HepG2 (cell line): ENCODE results near the gene EHD4. TPM values are rescaled to one million over a fixed set of nuclear protein-coding genes. Genes with fewer than 3 reads are reported as not detected.

Source experiments
- ADNP ChIP-seq: sonication (generic); formaldehyde crosslinking; IDR thresholded peaks from 2 replicates; pipeline ENCODE4 v1.4.0; 2020; ENCODE audit warnings: missing genetic modification reagents
- BRD4 ChIP-seq: sonication (generic); formaldehyde crosslinking; IDR thresholded peaks from 2 replicates; pipeline ENCODE4 v1.4.0; 2020; ENCODE audit warnings: missing genetic modification reagents
- GPBP1L1 ChIP-seq: sonication (generic); formaldehyde crosslinking; IDR thresholded peaks from 2 replicates; pipeline ENCODE4 v1.5.0; 2020; ENCODE audit warnings: mild to moderate bottlenecking, missing genetic modification reagents
- HOXA7 ChIP-seq: sonication (generic); formaldehyde crosslinking; IDR thresholded peaks from 2 replicates; pipeline ENCODE4 v1.8.1; 2022; ENCODE audit warnings: mild to moderate bottlenecking, missing genetic modification reagents, moderate library complexity
- MED1 ChIP-seq: sonication (generic); formaldehyde crosslinking; IDR thresholded peaks from 2 replicates; pipeline ENCODE4 v1.4.0; 2020; ENCODE audit warnings: missing genetic modification reagents
- MED8 ChIP-seq: sonication (generic); formaldehyde crosslinking; IDR thresholded peaks from 2 replicates; pipeline ENCODE4 v1.8.1; 2023; ENCODE audit warnings: mild to moderate bottlenecking, missing genetic modification reagents; ENCODE audit not compliant: insufficient replicate concordance
- NCOA1 ChIP-seq: sonication (generic); formaldehyde crosslinking; IDR thresholded peaks from 2 replicates; pipeline ENCODE4 v1.9.0; 2021; ENCODE audit warnings: missing genetic modification reagents
- PAXIP1 ChIP-seq: sonication (generic); formaldehyde crosslinking; conservative IDR thresholded peaks from 2 replicates; pipeline ENCODE4 v1.4.0; 2020; ENCODE audit warnings: mild to moderate bottlenecking, missing genetic modification reagents, moderate library complexity
- PRMT3 ChIP-seq: sonication (generic); formaldehyde crosslinking; IDR thresholded peaks from 2 replicates; pipeline ENCODE4 v1.8.1; 2022; ENCODE audit warnings: low read depth, mild to moderate bottlenecking, moderate library complexity, missing genetic modification reagents, borderline replicate concordance
- RBAK ChIP-seq: sonication (generic); formaldehyde crosslinking; IDR thresholded peaks from 2 replicates; pipeline ENCODE4 v1.5.1; 2020; ENCODE audit warnings: mild to moderate bottlenecking, missing genetic modification reagents
- SP5 ChIP-seq: IDR thresholded peaks from 2 replicates; pipeline ENCODE4 v1.6.1; 2016; ENCODE audit warnings: low read depth, borderline replicate concordance
- SSRP1 ChIP-seq: IDR thresholded peaks from 2 replicates; pipeline ENCODE4 v1.6.1; 2016; ENCODE audit warnings: control low read depth
- YEATS2 ChIP-seq: sonication (generic); formaldehyde crosslinking; IDR thresholded peaks from 2 replicates; pipeline ENCODE4 v1.4.0; 2020; ENCODE audit warnings: missing genetic modification reagents, borderline replicate concordance
- ZBTB10 ChIP-seq: sonication (generic); formaldehyde crosslinking; IDR thresholded peaks from 2 replicates; pipeline ENCODE4 v1.4.0; 2020; ENCODE audit warnings: missing genetic modification reagents, borderline replicate concordance
- ZBTB34 ChIP-seq: sonication (generic); formaldehyde crosslinking; IDR thresholded peaks from 2 replicates; pipeline ENCODE4 v1.8.0; 2022; ENCODE audit warnings: mild to moderate bottlenecking, missing genetic modification reagents
- ZNF616 ChIP-seq: sonication (generic); formaldehyde crosslinking; IDR thresholded peaks from 2 replicates; pipeline ENCODE4 v1.5.0; 2020; ENCODE audit warnings: low read depth, mild to moderate bottlenecking, missing genetic modification reagents
- ZNF644 ChIP-seq: IDR thresholded peaks from 2 replicates; pipeline ENCODE4 v1.6.1; 2016; ENCODE audit warnings: low read depth
- ZNF720 ChIP-seq: sonication (generic); formaldehyde crosslinking; IDR thresholded peaks from 2 replicates; pipeline ENCODE4 v1.4.0; 2020; ENCODE audit warnings: missing genetic modification reagents
- ZNF891 ChIP-seq: sonication (generic); formaldehyde crosslinking; IDR thresholded peaks from 2 replicates; pipeline ENCODE4 v1.5.0; 2020; ENCODE audit warnings: mild to moderate bottlenecking, missing genetic modification reagents
- polyA plus RNA-seq, 8 experiments: library from polyadenylated mRNA; depleted of rRNA in 3 of 8; stranded (reverse) in 7 of 8; unstranded in 1 of 8; fragments of >200 nt; fragmentation: Illumina TruSeq in 4 of 8; extraction: Trizol in 4 of 8; gene quantifications; 2 replicates each; pipeline versions ENCODE4 v1.2.1 to v1.2.3, GENCODE V29; 2011 to 2016; ENCODE audit warnings: low read depth in 4 of 8, missing spikeins in 1 of 8, mixed read lengths in 1 of 8; ENCODE audit not compliant: insufficient read depth in 1 of 8
- total RNA-seq, 5 experiments: library from RNA; depleted of rRNA; stranded (reverse); fragments of >200 nt; fragmentation: Illumina TruSeq; extraction: Trizol; gene quantifications; 2 replicates each; pipeline ENCODE4 v1.2.3, GENCODE V29; 2016; ENCODE audit warnings: low read depth in 1 of 5
- TF ChIP-seq, protein P1 (sequence below): sonication (generic); formaldehyde crosslinking; IDR thresholded peaks from 2 replicates; pipeline ENCODE4 v1.4.0; 2020; ENCODE audit warnings: missing genetic modification reagents; ENCODE audit errors: not compliant biosample characterization

EHD4 gene
- total and polyA plus RNA-seq, 2 of the 13 experiments (the other 11 are each of a cell fraction or from before 2014, with no cell fraction given): 3.1 to 4.8 TPM

- TF ChIP-seq ZNF891 (CRISPR knock-in tag): no peak
- no peak for TF ChIP-seq ADNP
- no peak for TF ChIP-seq MED1
- no peak for TF ChIP-seq ZNF616
- no peak for TF ChIP-seq YEATS2 (CRISPR knock-in tag)
- no peak for TF ChIP-seq ZBTB10 (CRISPR knock-in tag)
- peak; percentile 39; the same call in 1 of the 2 replicates for TF ChIP-seq SP5 (CRISPR knock-in tag)
- no peak for TF ChIP-seq BRD4 (CRISPR knock-in tag)
- TF ChIP-seq HOXA7 (CRISPR knock-in tag): no peak
- no peak for TF ChIP-seq SSRP1 (CRISPR knock-in tag)
- no peak for TF ChIP-seq NCOA1 (CRISPR knock-in tag)
- TF ChIP-seq, protein P1, sequence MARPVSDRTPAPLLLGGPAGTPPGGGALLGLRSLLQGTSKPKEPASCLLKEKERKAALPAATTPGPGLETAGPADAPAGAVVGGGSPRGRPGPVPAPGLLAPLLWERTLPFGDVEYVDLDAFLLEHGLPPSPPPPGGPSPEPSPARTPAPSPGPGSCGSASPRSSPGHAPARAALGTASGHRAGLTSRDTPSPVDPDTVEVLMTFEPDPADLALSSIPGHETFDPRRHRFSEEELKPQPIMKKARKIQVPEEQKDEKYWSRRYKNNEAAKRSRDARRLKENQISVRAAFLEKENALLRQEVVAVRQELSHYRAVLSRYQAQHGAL: no peak
- no peak for TF ChIP-seq ZBTB34
- TF ChIP-seq ZNF720: no peak
- TF ChIP-seq PRMT3 (CRISPR knock-in tag): no peak
- no peak for TF ChIP-seq RBAK
- TF ChIP-seq PAXIP1: no peak
- no peak for TF ChIP-seq GPBP1L1
- TF ChIP-seq ZNF644 (CRISPR knock-in tag): no peak
- TF ChIP-seq MED8 (CRISPR knock-in tag): no peak
These were observed at the start of gene EHD4 (continued) for GRCh38 chr15:41972253-41973242.
